CD4-positive, alpha-beta memory T cell (primary cell): Measurements from ENCODE around the gene BIVM. TPM values are rescaled to one million over a fixed set of nuclear protein-coding genes. Genes with fewer than 3 reads are reported as not detected.

Source experiments
- CTCF ChIA-PET: fragments of 350-600 bp; sonication (Branson Sonifier 250); formaldehyde crosslinking; loops from one replicate; lab custom pipeline; 2021; ENCODE audit warnings: inconsistent platforms; ENCODE audit not compliant: partially characterized antibody; lab: Charles Lee
- POLR2A ChIA-PET: fragments of 350-600 bp; sonication (Branson Sonifier 250); formaldehyde crosslinking; loops from one replicate; lab custom pipeline; 2021; ENCODE audit not compliant: partially characterized antibody; lab: Charles Lee
- DNase-seq, 5 donors: peaks; one replicate each; pipeline versions ENCODE4 v3.0.0 to v3.0.0-alpha.2; 2020 to 2022; ENCODE audit warnings: mixed read lengths in 1 of 5
- H3K27ac ChIP-seq: one replicate; pipeline ENCODE4 v1.7.0; 2013; ENCODE audit warnings: low read depth, low read length
- H3K27me3 ChIP-seq: 2 replicates; pipeline ENCODE4 v1.7.0; 2013; ENCODE audit warnings: mild to moderate bottlenecking, low read length, moderate library complexity; ENCODE audit not compliant: insufficient read depth
- H3K36me3 ChIP-seq: 2 replicates; pipeline ENCODE4 v1.7.0; 2013; ENCODE audit warnings: mild to moderate bottlenecking, low read length, moderate library complexity; ENCODE audit not compliant: insufficient read depth
- H3K4me1 ChIP-seq: 2 replicates; pipeline ENCODE4 v1.7.0; 2013; ENCODE audit warnings: mild to moderate bottlenecking, low read length, moderate library complexity; ENCODE audit not compliant: insufficient read depth
- H3K4me3 ChIP-seq, 2 donors: one replicate each; pipeline ENCODE4 v1.7.0; 2013; ENCODE audit warnings: low read length in 2 of 2, mild to moderate bottlenecking in 1 of 2
- H3K9me3 ChIP-seq, 2 donors: one replicate each; pipeline ENCODE4 v1.7.0; 2013; ENCODE audit warnings: low read length in 2 of 2, control low read depth in 1 of 2; ENCODE audit not compliant: control insufficient read depth in 1 of 2
- H3K27ac Mint-ChIP-seq, 7 donors: one replicate each; pipeline ENCODE4 v1.8.0; 2020 to 2021; ENCODE audit warnings: mixed read lengths in 7 of 7, mild to moderate bottlenecking in 6 of 7, inconsistent platforms in 3 of 7, moderate library complexity in 3 of 7
- H3K27me3 Mint-ChIP-seq, 2 donors: one replicate each; pipeline ENCODE4 v1.8.0; 2020 to 2021; ENCODE audit warnings: mixed read lengths in 2 of 2
- H3K36me3 Mint-ChIP-seq, 2 donors: one replicate each; pipeline ENCODE4 v1.8.0; 2020 to 2021; ENCODE audit warnings: mixed read lengths in 2 of 2, inconsistent platforms in 1 of 2, mild to moderate bottlenecking in 1 of 2
- H3K4me1 Mint-ChIP-seq, 4 donors: one replicate each; pipeline ENCODE4 v1.8.0; 2020 to 2021; ENCODE audit warnings: mixed read lengths in 4 of 4, mild to moderate bottlenecking in 1 of 4
- H3K4me3 Mint-ChIP-seq, 8 donors: one replicate each; pipeline ENCODE4 v1.8.0; 2020 to 2021; ENCODE audit warnings: mixed read lengths in 8 of 8, mild to moderate bottlenecking in 7 of 8, moderate library complexity in 6 of 8, inconsistent platforms in 3 of 8
- H3K9me3 Mint-ChIP-seq, 8 donors: one replicate each; pipeline ENCODE4 v1.8.0; 2020 to 2021; ENCODE audit warnings: mixed read lengths in 8 of 8, mild to moderate bottlenecking in 5 of 8, inconsistent platforms in 3 of 8, moderate library complexity in 1 of 8
- intact Hi-C: fragments of 100-400 bp; cut with micrococcal nuclease; formaldehyde crosslinking; loops from one replicate; pipeline ENCODE4 v1.15.1; 2023
- polyA plus RNA-seq, 2 donors: library from polyadenylated mRNA; unstranded; fragments of 300-500 nt; fragmentation: Illumina TruSeq; gene quantifications; one replicate each; pipeline ENCODE4 v1.2.3, GENCODE V29; 2021
- total RNA-seq, 2 experiments: library from RNA; stranded (reverse); gene quantifications; one replicate each; pipeline ENCODE4 v1.2.3, GENCODE V29; 2021

Gene BIVM
- total and polyA plus RNA-seq, 4 experiments from 2014 or later: 7.4 to 10.9 (median 9.8) TPM

DNA sequence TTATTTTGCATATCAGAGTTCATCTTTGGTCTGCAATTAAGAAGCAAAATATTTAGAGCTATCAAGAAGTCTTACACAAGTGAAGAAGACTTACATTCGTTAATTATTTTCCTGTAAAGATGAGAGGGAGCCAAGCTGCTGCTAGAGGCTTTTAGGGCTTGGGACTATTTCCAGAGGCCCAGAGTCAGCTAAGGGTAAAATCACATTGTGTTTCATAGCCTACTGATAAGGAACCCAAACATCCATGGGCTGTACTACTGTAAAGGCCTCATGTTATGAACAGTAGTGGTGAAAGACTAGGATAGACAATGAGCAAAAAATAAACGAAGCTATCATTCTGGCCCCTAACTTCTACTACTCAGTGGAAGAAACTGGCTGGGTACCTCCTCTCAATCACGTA lies 14.4 kb upstream of the BIVM start:
- CTCF ChIA-PET: interaction anchor here (1.3 kb wide), 1 partner anchor 10 kb away, joined by 5 read pairs; no protein-coding TSS in a partner anchor
- POLR2A ChIA-PET: interaction anchor here (1.0 kb wide), 1 partner anchor 11 kb away, joined by 3 read pairs; the partner anchor contains the start of gene TEX30

DNA sequence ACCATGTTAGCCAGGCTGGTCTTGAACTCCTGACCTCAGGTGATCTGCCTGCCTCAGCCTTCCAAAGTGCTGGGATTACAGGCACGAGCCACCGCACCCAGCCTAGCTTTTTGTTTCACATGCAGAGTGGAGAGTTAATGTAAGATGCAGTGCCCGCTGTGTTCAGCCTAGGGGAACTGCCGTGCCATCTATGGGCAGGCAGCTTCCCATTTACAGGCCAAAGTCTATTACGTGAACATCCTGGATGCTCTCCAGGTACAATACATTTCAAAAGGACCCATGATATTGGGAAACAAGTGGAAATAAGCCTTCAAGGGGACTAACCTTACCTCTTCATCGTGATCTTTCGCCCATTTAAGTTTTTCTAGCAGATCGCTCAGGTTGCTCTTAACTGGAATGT lies 10.2 kb upstream of the BIVM start:
- DNase-seq: no peak
- intact Hi-C loops: no loop called here
- Histone ChIP-seq H3K4me1 (no peaks in the 10 kb centered on the region), H3K36me3 (no peaks in the 10 kb centered on the region), H3K9me3 (no peaks in the 10 kb centered on the region), H3K27ac (no peak overlapping the region), H3K4me3 (no peak overlapping the region), H3K27me3 (no peaks in the 10 kb centered on the region)
- no peak overlapping the region for H3K27ac Mint-ChIP-seq
- CTCF ChIA-PET: interaction anchor here (1.0 to 1.6 kb wide), 2 partner anchors 11 to 12 kb away, joined by 3 read pairs; no protein-coding TSS in a partner anchor
- H3K36me3 Mint-ChIP-seq: peaks cover 2 to 6% of the 10 kb centered on the region in 2 donors
- no peaks in the 10 kb centered on the region for H3K4me1 Mint-ChIP-seq
- no peaks in the 10 kb centered on the region for H3K9me3 Mint-ChIP-seq
- POLR2A ChIA-PET: interaction anchor here (0.6 kb wide), 1 partner anchor 110 kb away, joined by 4 read pairs; no protein-coding TSS in a partner anchor
- H3K4me3 Mint-ChIP-seq: no peak overlapping the region
- peaks cover 0 to 2% of the 10 kb centered on the region in 2 donors for H3K27me3 Mint-ChIP-seq

More for the DNA sequence above, 14.4 kb upstream of the BIVM start:
- intact Hi-C loops: no loop called here
- peaks cover 0 to 2% (median 0%) of the 10 kb centered on the region in 8 donors for H3K9me3 Mint-ChIP-seq
- H3K27ac Mint-ChIP-seq: no peak overlapping the region
- no peaks in the 10 kb centered on the region for H3K9me3 ChIP-seq
- H3K27me3 Mint-ChIP-seq: no peaks in the 10 kb centered on the region
- DNase-seq: no peak
- no peak overlapping the region for H3K4me3 ChIP-seq
- no peaks in the 10 kb centered on the region for H3K27me3 ChIP-seq
- peaks cover 7 to 24% (median 14%) of the 10 kb centered on the region in 4 donors for H3K4me1 Mint-ChIP-seq
- H3K4me1 ChIP-seq: peaks cover 10% of the 10 kb centered on the region
- H3K4me3 Mint-ChIP-seq: no peak overlapping the region
- no peak overlapping the region for H3K27ac ChIP-seq
- H3K36me3 ChIP-seq: no peaks in the 10 kb centered on the region
- H3K36me3 Mint-ChIP-seq: peaks cover 0 to 3% of the 10 kb centered on the region in 2 donors

DNA sequence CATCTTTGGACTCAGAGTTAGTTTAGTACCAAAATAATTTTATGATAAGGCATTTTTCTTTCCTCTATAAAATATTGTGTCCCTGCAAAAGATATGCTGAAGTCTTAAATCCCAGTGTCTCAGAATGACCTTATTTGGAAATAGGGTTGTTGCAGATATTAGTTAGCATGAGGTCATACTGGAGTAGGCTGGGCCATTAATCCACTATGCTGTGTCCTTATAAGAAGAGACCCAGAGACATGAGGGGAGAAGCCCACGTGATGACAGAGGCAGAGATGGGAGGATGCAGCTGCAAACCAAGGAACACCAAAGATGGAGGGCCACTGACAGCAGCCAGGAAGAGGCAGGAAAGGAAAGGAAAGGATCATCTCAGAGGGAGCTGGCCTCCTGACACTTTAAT lies 6.5 kb upstream of the BIVM start:
- H3K9me3 ChIP-seq: no peaks in the 10 kb centered on the region
- Mint-ChIP-seq H3K27me3 (peaks cover 1 to 9% of the 10 kb centered on the region in 2 donors), H3K36me3 (peaks cover 2 to 6% of the 10 kb centered on the region in 2 donors), H3K9me3 (no peaks in the 10 kb centered on the region), H3K27ac (peak overlapping the region in 1 of 7 donors; percentile 65), H3K4me1 (no peaks in the 10 kb centered on the region), H3K4me3 (no peak overlapping the region)
- ChIA-PET CTCF (no interaction called here), POLR2A (interaction anchor here (1.1 kb wide), 1 partner anchor 19 kb away, joined by 4 read pairs; the partner anchor contains the start of gene TEX30)
- H3K36me3 ChIP-seq: no peaks in the 10 kb centered on the region
- H3K27ac ChIP-seq: no peak overlapping the region
- no peaks in the 10 kb centered on the region for H3K4me1 ChIP-seq
- no peaks in the 10 kb centered on the region for H3K27me3 ChIP-seq
- no peak overlapping the region for H3K4me3 ChIP-seq
- intact Hi-C loops: no loop called here
- no peak for DNase-seq

DNA sequence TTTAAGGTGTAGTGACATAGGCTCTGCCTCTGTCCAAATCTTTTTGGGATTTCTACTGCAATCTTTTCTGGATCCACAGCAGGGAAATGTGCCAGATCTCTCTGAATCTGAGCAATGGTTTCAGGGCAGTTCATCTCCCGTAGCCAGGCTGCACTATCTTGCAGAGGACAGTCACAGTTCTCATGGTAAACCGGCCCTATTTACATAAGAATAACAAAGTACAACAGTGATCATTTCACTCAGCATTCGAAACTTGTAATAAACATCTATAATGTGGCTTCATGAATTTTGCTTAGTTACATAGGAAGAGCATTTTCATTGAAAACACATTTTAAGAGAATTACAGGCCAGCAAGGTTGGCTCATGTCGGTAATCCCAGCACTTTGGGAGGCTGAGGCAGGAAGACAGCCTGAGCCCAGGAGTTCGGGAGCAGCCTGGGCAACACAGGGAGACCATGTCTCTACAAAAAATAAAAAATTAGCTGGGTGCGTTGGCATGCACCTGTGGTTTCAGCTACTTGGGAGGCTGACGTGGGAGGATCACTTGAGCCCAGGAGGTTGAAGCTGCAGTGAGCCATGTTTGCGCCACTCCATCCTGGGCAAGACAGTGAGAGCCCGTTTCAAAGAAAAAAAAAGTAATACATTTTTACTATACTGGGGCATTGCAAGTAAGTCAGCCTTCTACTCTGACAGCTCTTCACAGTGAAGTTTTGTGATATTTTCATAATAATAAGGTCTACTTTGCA lies 5.1 kb upstream of the BIVM start:
- no peak overlapping the region for H3K27ac Mint-ChIP-seq
- no peaks in the 10 kb centered on the region for H3K9me3 Mint-ChIP-seq
- H3K36me3 Mint-ChIP-seq: peaks cover 2 to 6% of the 10 kb centered on the region in 2 donors
- H3K27ac ChIP-seq: no peak overlapping the region
- ChIA-PET POLR2A (interaction anchor here (0.6 kb wide), 1 partner anchor 70 kb away, joined by 3 read pairs; no protein-coding TSS in a partner anchor), CTCF (interaction anchor here (1.0 to 1.2 kb wide), 2 partner anchors 9 to 198 kb away, joined by 3 to 5 read pairs; no protein-coding TSS in a partner anchor)
- no peaks in the 10 kb centered on the region for H3K36me3 ChIP-seq
- H3K9me3 ChIP-seq: no peaks in the 10 kb centered on the region
- peaks cover 1 to 10% of the 10 kb centered on the region in 2 donors for H3K27me3 Mint-ChIP-seq
- peaks cover 6% of the 10 kb centered on the region for H3K4me1 ChIP-seq
- intact Hi-C loops: no loop called here
- H3K27me3 ChIP-seq: no peaks in the 10 kb centered on the region
- no peak for DNase-seq
- H3K4me1 Mint-ChIP-seq: peaks cover 2 to 6% (median 4%) of the 10 kb centered on the region in 4 donors
- H3K4me3 Mint-ChIP-seq: no peak overlapping the region
- no peak overlapping the region for H3K4me3 ChIP-seq

DNA sequence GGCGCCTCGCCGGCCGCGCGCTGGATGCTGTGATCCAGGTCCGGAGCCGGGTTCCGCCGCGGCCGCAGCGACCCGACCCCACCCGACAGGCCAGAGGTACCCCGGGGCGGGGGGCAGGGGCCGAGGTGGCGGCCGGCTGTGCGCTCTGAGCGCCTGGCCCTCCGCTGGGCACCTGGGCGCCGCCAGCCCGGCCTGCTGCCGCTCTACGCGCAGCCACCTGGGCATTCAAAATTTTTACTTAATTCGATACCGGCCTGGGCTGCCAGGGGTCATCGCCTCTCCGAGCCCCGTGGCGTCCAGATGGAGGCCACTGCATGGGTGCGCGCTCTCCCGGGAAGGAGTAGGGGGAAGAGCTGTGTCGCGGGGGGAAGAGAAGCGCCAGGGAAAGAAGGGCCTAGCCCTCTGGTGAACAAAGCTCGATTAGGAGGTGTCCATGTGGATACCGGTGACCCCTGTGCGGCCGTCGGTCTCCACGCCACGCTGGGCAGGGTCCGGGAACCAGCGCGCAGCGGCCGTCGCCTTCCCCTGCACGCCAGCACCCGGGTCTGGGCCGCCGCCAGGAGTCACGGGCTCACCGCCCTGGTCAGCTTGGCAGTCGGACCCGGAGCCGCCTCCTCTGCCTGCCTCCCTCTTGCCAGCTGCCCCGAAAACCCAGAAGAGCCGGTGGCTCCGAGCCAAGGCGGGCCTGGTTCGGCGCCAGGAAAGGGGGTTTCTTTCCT lies 666 bp downstream of the BIVM start:
- ChIA-PET CTCF (interaction anchor here (0.6 to 2.9 kb wide), 20 partner anchors 9 to 226 kb away, joined by 3 to 51 read pairs (median 4); partner anchors contain the start of genes ERCC5 and TEX30), POLR2A (interaction anchor here (1.0 to 3.5 kb wide), 10 partner anchors 26 to 218 kb away, joined by 3 to 31 read pairs (median 6); partner anchors contain the start of genes ERCC5, TEX30 and TPP2)
- Histone ChIP-seq H3K4me3 (peak overlapping the region; percentile 69 to 76), H3K27me3 (no peaks in the 10 kb centered on the region), H3K36me3 (no peaks in the 10 kb centered on the region), H3K9me3 (no peaks in the 10 kb centered on the region), H3K27ac (no peak overlapping the region), H3K4me1 (peaks cover 18% of the 10 kb centered on the region)
- peaks cover 0 to 3% of the 10 kb centered on the region in 2 donors for H3K36me3 Mint-ChIP-seq
- peak in 3 of 5 donors; percentile 6 to 27 (median 12) for DNase-seq
- H3K9me3 Mint-ChIP-seq: peaks cover 0 to 1% (median 0%) of the 10 kb centered on the region in 8 donors
- intact Hi-C loops: loop anchor here (1.0 to 2.0 kb wide), 6 partner anchors 21 to 219 kb away; partner anchors contain the start of genes TEX30 and TPP2
- peaks cover 18 to 32% (median 21%) of the 10 kb centered on the region in 4 donors for H3K4me1 Mint-ChIP-seq
- H3K27me3 Mint-ChIP-seq: peaks cover 1 to 7% of the 10 kb centered on the region in 2 donors
- peak overlapping the region; percentile 89 to 95 (median 91) for H3K4me3 Mint-ChIP-seq
- H3K27ac Mint-ChIP-seq: peak overlapping the region in 6 of 7 donors; percentile 47 to 87 (median 59)

DNA sequence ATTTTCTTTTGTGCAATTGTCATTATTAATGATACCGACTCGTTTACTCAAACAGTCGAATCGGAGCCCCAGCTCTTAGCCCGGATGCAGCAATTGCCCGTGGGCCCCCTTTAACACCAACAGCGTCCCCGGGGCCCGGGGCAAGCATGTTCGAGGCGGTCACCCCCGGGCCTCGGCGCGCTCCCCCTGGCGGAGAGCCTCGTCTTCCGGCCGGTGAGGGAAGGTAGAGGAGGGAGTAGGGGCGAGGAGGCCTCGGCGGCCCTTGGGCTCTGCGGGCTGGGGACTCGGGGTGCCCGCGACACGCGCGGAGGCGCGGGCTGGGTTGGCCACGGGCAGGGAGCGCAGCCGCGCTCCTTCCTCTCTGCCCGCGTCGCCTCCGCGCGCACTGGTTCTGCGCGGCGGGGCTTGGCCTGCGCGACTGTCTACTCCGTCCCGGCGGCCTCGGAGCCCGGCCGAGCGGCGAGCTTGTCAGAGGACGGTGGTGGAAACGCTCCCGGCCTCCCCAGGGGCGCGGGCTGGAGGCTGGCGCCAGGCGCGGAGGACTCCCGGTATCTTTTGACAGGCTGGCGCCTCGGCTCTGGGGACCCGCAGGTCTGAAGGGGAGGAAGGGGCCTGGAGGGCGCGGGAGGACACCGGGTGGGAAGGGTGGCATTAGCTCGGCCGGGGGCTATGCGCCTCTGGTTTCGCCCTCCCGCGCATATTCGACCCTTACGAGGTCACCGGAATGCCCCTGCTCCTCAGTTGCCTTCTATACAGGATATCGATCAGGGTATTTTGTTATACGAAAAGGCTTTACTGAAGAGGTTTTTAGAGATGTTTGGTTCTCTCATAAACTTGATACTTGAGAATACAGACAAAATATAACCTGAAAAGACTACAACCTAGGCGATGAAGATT lies 1.5 kb downstream of the BIVM start:
- peak; percentile 75 to 83 (median 81) for DNase-seq
- Mint-ChIP-seq H3K4me3 (peak overlapping the region; percentile 87 to 95 (median 90)), H3K27me3 (peaks cover 1 to 6% of the 10 kb centered on the region in 2 donors), H3K27ac (peak overlapping the region in 6 of 7 donors; percentile 43 to 86 (median 69)), H3K9me3 (peaks cover 0 to 1% (median 0%) of the 10 kb centered on the region in 8 donors), H3K4me1 (peaks cover 18 to 32% (median 21%) of the 10 kb centered on the region in 4 donors), H3K36me3 (peaks cover 0 to 3% of the 10 kb centered on the region in 2 donors)
- peak overlapping the region; percentile 69 to 76 for H3K4me3 ChIP-seq
- H3K27ac ChIP-seq: peak overlapping the region; percentile 46
- CTCF ChIA-PET: interaction anchor here (0.6 to 2.9 kb wide), 26 partner anchors 8 to 227 kb away, joined by 3 to 51 read pairs (median 4); partner anchors contain the start of genes ERCC5 and TEX30
- peaks cover 18% of the 10 kb centered on the region for H3K4me1 ChIP-seq
- no peaks in the 10 kb centered on the region for H3K27me3 ChIP-seq
- POLR2A ChIA-PET: interaction anchor here (0.7 to 3.5 kb wide), 12 partner anchors 27 to 219 kb away, joined by 3 to 31 read pairs (median 5); partner anchors contain the start of genes ERCC5, TEX30 and TPP2
- no peaks in the 10 kb centered on the region for H3K36me3 ChIP-seq
- H3K9me3 ChIP-seq: no peaks in the 10 kb centered on the region
- intact Hi-C loops: loop anchor here (1.0 kb wide), 5 partner anchors 27 to 220 kb away; partner anchors contain the start of genes TEX30 and TPP2
